Stimulated activated CD4-positive, alpha-beta T cell treated with anti-CD3 and anti-CD28 coated beads, TNF-alpha, amount 100 ng/mL, for 48 hours (primary cell): ENCODE data around the gene SBSN.

Experiments
- DNase-seq, 3 donors: peaks; one replicate each; pipeline ENCODE4 v3.0.0-alpha.2; 2020; ENCODE audit warnings: low read depth in 3 of 3

The SBSN gene

GRCh38 chr19:35533822-35534392, 5.8 kb upstream of the SBSN start:
- DNase-seq: no peak

GRCh38 chr19:35533201-35533821, 5.2 kb upstream of the SBSN start, which contains the start of gene GAPDHS:
TSS of gene GAPDHS (plus strand) at chr19:35533456. CDS start at chr19:35533528, 72 bp downstream.
- no peak for DNase-seq

GRCh38 chr19:35531291-35531690, 3.2 kb upstream of the SBSN start:
- no peak for DNase-seq

- no peak for DNase-seq
Observed at GRCh38 chr19:35529241-35530218, 1.4 kb upstream of the SBSN start.

- DNase-seq: no peak
Observed at GRCh38 chr19:35525873-35526272, 2.2 kb downstream of the SBSN start.

GRCh38 chr19:35524181-35524837, 3.8 kb downstream of the SBSN start:
- DNase-seq: no peak

- DNase-seq: no peak
Observed at GRCh38 chr19:35522745-35523327, 5.3 kb downstream of the SBSN start.

- no peak for DNase-seq
Observed at GRCh38 chr19:35521124-35521743, 6.9 kb downstream of the SBSN start.

GRCh38 chr19:35519291-35519690, 8.8 kb downstream of the SBSN start:
- DNase-seq: no peak

- DNase-seq: no peak
Observed at GRCh38 chr19:35518313-35518712, 9.8 kb downstream of the SBSN start.

- no peak for DNase-seq
Observed at GRCh38 chr19:35517342-35517741, 10.8 kb downstream of the SBSN start.

GRCh38 chr19:35516310-35516709, 11.8 kb downstream of the SBSN start:
- no peak for DNase-seq

GRCh38 chr19:35514282-35514809, 13.8 kb downstream of the SBSN start:
- no peak for DNase-seq

- DNase-seq: no peak
Observed at GRCh38 chr19:35513628-35514281, 14.4 kb downstream of the SBSN start, which contains the start of gene DMKN. TSS of gene DMKN (minus strand) at chr19:35513649. CDS start at chr19:35513475, 174 bp downstream.

- DNase-seq: no peak
Observed at GRCh38 chr19:35512831-35513627, 15.1 kb downstream of the SBSN start.

- no peak for DNase-seq
Observed at GRCh38 chr19:35511337-35511736, 16.8 kb downstream of the SBSN start.

GRCh38 chr19:35510626-35510964, 17.5 kb downstream of the SBSN start:
- DNase-seq: no peak

GRCh38 chr19:35509861-35510625, 18.1 kb downstream of the SBSN start:
- DNase-seq: peak; percentile 45 to 72 (median 63)
